Measurements from ENCODE around the gene SLC10A7.

- TF ChIP-seq CTCF (IDR thresholded peaks at IDR 0.05; ENCODE audit: insufficient read depth, low read depth, low read length) = no peak
- TF ChIP-seq EZH2 (IDR thresholded peaks at IDR 0.05; ENCODE audit: insufficient read depth, low read length) = no peak
These were observed 45.7 kb upstream of the SLC10A7 start for GRCh38 chr4:146567396-146567795.
